GM12873 (cell line): Measurements from ENCODE around the gene PMPCA.

Experiments used
- CTCF ChIP-seq: IDR thresholded peaks from 2 replicates; pipeline ENCODE4 v1.5.1; 2012; ENCODE audit warnings: low read depth, mild to moderate bottlenecking, moderate library complexity, low read length, control low read depth; ENCODE audit not compliant: insufficient read depth; ENCODE audit errors: missing control alignments

PMPCA gene

GRCh38 chr9:136380381-136380780, 30.1 kb upstream of the PMPCA start:
- no peak for TF ChIP-seq CTCF

GRCh38 chr9:136381311-136381710, 29.1 kb upstream of the PMPCA start:
- TF ChIP-seq CTCF: no peak

GRCh38 chr9:136381966-136382513, 28.4 kb upstream of the PMPCA start:
- no peak for TF ChIP-seq CTCF

- TF ChIP-seq CTCF: no peak
Observed at GRCh38 chr9:136383436-136383835, 27.0 kb upstream of the PMPCA start.

- no peak for TF ChIP-seq CTCF
Observed at GRCh38 chr9:136385015-136385414, 25.4 kb upstream of the PMPCA start.

- TF ChIP-seq CTCF: no peak
Observed at GRCh38 chr9:136386018-136386417, 24.4 kb upstream of the PMPCA start.

GRCh38 chr9:136387217-136387616, 23.2 kb upstream of the PMPCA start:
- TF ChIP-seq CTCF: no peak
